PC-9 (cell line): ENCODE results near the gene MAST2.

Source experiments
- EZH2 ChIP-seq: fragments of 200-600 bp; sonication (generic); IDR thresholded peaks from 2 replicates; pipeline ENCODE4 v1.8.0; 2017; ENCODE audit warnings: antibody characterized with exemption, low read depth
- TF ChIP-seq, protein P1 (sequence below): fragments of 200-600 bp; sonication (generic); conservative IDR thresholded peaks from 2 replicates; pipeline ENCODE4 v1.6.1; 2017; ENCODE audit warnings: mixed run types, antibody characterized with exemption, mild to moderate bottlenecking, moderate library complexity

DNA sequence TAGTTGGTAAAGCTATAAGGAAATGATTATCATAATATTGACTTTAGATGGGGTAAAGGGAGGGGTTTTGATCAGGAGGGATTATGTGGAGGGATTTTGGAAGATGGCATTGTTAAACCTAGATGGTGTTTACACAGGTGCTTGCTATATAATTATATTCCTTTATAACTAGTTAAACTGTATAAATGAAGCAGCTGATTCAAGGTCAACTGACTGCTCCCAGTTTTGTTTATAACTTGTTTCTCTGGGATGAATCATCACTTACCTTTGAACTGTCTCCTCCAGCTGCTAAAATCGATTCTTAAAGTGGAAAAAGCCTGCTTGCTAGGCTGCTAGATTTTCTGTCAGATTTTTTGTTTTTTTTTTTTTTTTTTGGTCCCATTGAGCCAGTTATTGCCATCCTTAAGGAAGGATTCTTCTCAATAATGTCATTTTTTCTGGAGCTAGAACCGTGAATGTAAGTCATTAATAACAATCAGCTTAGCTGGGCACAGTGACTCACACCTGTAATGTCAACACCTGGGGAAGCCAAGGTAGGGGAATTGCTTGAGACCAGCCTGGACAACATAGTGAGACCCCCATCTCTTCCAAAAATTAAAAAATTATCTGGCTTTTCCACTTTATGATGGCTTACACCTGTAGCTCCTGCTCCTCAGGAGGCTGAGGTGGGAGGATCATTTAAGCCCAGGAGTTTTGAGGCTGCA lies 175.8 kb downstream of the MAST2 start:
- TF ChIP-seq, protein P1, sequence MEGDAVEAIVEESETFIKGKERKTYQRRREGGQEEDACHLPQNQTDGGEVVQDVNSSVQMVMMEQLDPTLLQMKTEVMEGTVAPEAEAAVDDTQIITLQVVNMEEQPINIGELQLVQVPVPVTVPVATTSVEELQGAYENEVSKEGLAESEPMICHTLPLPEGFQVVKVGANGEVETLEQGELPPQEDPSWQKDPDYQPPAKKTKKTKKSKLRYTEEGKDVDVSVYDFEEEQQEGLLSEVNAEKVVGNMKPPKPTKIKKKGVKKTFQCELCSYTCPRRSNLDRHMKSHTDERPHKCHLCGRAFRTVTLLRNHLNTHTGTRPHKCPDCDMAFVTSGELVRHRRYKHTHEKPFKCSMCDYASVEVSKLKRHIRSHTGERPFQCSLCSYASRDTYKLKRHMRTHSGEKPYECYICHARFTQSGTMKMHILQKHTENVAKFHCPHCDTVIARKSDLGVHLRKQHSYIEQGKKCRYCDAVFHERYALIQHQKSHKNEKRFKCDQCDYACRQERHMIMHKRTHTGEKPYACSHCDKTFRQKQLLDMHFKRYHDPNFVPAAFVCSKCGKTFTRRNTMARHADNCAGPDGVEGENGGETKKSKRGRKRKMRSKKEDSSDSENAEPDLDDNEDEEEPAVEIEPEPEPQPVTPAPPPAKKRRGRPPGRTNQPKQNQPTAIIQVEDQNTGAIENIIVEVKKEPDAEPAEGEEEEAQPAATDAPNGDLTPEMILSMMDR = no peak
- no peak for TF ChIP-seq EZH2
